ENCODE results near the gene VARS2. TPM values are rescaled to one million over a fixed set of nuclear protein-coding genes. Genes with fewer than 3 reads are reported as not detected.

Gene VARS2
- total RNA-seq, 1 experiment from 2014 or later = 39.8 TPM

DNA sequence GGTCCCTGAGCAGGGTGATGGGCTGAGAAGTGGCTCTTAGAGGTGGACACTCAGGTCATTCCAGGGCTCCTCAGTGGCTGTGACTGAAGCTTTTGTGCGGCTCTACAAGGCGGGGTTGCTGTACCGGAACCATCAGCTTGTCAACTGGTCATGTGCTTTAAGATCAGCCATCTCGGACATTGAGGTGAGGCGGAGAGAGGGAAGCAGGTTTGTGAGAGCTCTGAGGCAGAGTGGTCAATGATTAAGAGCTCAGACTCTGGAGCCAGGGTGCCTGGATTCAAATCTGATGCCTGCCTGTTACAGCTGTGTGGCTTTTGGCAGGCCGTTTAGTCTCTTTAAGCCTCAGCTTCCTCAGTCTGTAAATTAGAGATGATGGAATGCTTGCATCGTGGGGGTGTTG, 3.0 kb downstream of the VARS2 start:
- CTCF ChIA-PET = interaction anchor here (1.1 to 5.0 kb wide), 3 partner anchors 153 to 170 kb away, joined by 4 to 66 read pairs (median 44); no protein-coding TSS in a partner anchor

More for the DNA sequence above, 3.0 kb downstream of the VARS2 start:
- no peak overlapping the region for H3K9ac ChIP-seq (ENCODE audit: low read length)
- peaks cover 12 to 27% of the 10 kb centered on the region in 2 experiments; a peak in 3 of 4 replicates for H3K36me3 ChIP-seq (ENCODE audit: control insufficient read depth in 1 of 2, insufficient read depth in 2 of 2, low read length in 2 of 2)
- ChIA-PET RAD21 (ENCODE audit: low non-redundant PET in 1 of 2, low total read pairs in 2 of 2, uncharacterized antibody in 2 of 2, unreplicated experiment in 2 of 2) (no interaction called here), POLR2A (interaction anchor here (0.6 kb wide), 1 partner anchor 168 kb away, joined by 4 read pairs; no protein-coding TSS in a partner anchor)
- peaks cover 9 to 32% of the 10 kb centered on the region in 2 experiments; a peak in 3 of 4 replicates for H3K4me1 ChIP-seq (ENCODE audit: control insufficient read depth in 1 of 2, insufficient read depth in 2 of 2, low read length in 2 of 2)
- BruUV-seq (replicated peaks) = no TSS peak
- no peak overlapping the region for H3K4me2 ChIP-seq (ENCODE audit: low read length)
- no peaks in the 10 kb centered on the region for H3K9me2 ChIP-seq (ENCODE audit: insufficient read depth)
- H4K20me1 ChIP-seq (ENCODE audit: insufficient read depth) = no peaks in the 10 kb centered on the region
- intact Hi-C loops (cut with micrococcal nuclease) = no loop called here
- H3K27me3 ChIP-seq (ENCODE audit: insufficient read depth, low read length) = no peaks in the 10 kb centered on the region
- no peak overlapping the region for H3K27ac ChIP-seq (ENCODE audit: low read depth, low read length)
- DNase-seq (ENCODE audit: low read depth, low spot score) (no peak), ATAC-seq (no peak)
- no peak overlapping the region for H3K4me3 ChIP-seq (replicated peaks in 1 of 2; ENCODE audit: low read depth in 1 of 2, low read length in 2 of 2)
- TF ChIP-seq SP1 (IDR thresholded peaks at IDR 0.05; ENCODE audit: low read depth) (no peak), EZH2 (IDR thresholded peaks at IDR 0.05) (no peak), EZH2phosphoT487 (IDR thresholded peaks at IDR 0.05; ENCODE audit: borderline replicate concordance) (no peak), EGR1 (IDR thresholded peaks at IDR 0.05; ENCODE audit: low read depth) (no peak), ZFX (IDR thresholded peaks at IDR 0.05) (no peak), ZNF274 (IDR thresholded peaks at IDR 0.05; ENCODE audit: low read depth, low read length) (no peak), ELF1 (IDR thresholded peaks at IDR 0.05; ENCODE audit: borderline replicate concordance, low read depth) (no peak), SIN3A (IDR thresholded peaks at IDR 0.05; ENCODE audit: low read depth) (no peak), CEBPB (IDR thresholded peaks at IDR 0.05; ENCODE audit: low read depth) (no peak), RAD21 (IDR thresholded peaks at IDR 0.05; ENCODE audit: low read depth) (no peak), YY1 (IDR thresholded peaks at IDR 0.05; ENCODE audit: extremely low read depth, insufficient replicate concordance, low read depth, low read length) (no peak), POLR2AphosphoS5 (IDR thresholded peaks at IDR 0.05; ENCODE audit: low read depth, low read length) (no peak), POLR2A (IDR thresholded peaks at IDR 0.05; ENCODE audit: borderline replicate concordance, extremely low read depth, insufficient read depth, insufficient read length) (no peak)
- TF ChIP-seq, protein P1, sequence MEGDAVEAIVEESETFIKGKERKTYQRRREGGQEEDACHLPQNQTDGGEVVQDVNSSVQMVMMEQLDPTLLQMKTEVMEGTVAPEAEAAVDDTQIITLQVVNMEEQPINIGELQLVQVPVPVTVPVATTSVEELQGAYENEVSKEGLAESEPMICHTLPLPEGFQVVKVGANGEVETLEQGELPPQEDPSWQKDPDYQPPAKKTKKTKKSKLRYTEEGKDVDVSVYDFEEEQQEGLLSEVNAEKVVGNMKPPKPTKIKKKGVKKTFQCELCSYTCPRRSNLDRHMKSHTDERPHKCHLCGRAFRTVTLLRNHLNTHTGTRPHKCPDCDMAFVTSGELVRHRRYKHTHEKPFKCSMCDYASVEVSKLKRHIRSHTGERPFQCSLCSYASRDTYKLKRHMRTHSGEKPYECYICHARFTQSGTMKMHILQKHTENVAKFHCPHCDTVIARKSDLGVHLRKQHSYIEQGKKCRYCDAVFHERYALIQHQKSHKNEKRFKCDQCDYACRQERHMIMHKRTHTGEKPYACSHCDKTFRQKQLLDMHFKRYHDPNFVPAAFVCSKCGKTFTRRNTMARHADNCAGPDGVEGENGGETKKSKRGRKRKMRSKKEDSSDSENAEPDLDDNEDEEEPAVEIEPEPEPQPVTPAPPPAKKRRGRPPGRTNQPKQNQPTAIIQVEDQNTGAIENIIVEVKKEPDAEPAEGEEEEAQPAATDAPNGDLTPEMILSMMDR (IDR thresholded peaks at IDR 0.05 in 2 of 3, conservative IDR thresholded peaks at IDR 0.05 in 1 of 3; ENCODE audit: borderline replicate concordance in 1 of 3, insufficient read depth in 1 of 3, low read depth in 2 of 3, low read length in 2 of 3) = no peak
- TF ChIP-seq, protein P2, sequence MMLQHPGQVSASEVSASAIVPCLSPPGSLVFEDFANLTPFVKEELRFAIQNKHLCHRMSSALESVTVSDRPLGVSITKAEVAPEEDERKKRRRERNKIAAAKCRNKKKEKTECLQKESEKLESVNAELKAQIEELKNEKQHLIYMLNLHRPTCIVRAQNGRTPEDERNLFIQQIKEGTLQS (IDR thresholded peaks at IDR 0.05) = no peak
- no peaks in the 10 kb centered on the region; the same call in 1 of the 2 replicates for H3K79me2 ChIP-seq (ENCODE audit: insufficient read depth, low read length)
- no peaks in the 10 kb centered on the region for H3K9me3 ChIP-seq (ENCODE audit: control insufficient read depth in 1 of 2, insufficient read depth in 1 of 2, low read depth in 1 of 2, low read length in 2 of 2)
- H2AFZ ChIP-seq (ENCODE audit: low read depth, low read length, poor library complexity, severe bottlenecking) = no peak overlapping the region
